ENCODE measurements around the gene GLRX5.
A peak's percentile ranks its signal among the peaks of the same experiment; 100 is the strongest.

Gene GLRX5

GRCh38 chr14:95534299-95535225 lies at the start of gene GLRX5:
Gene GLRX5 (plus strand): TSS chr14:95535050. CDS start chr14:95535090, 40 bp downstream.
- DNase-seq = peak; percentile 98

- no peak for DNase-seq
Measured at GRCh38 chr14:95485222-95485819, 49.5 kb upstream of the GLRX5 start.

- no peak for DNase-seq
Measured at GRCh38 chr14:95486875-95487668, 47.8 kb upstream of the GLRX5 start.

GRCh38 chr14:95487669-95488084 lies 47.2 kb upstream of the GLRX5 start:
- no peak for DNase-seq

- no peak for DNase-seq
Measured at GRCh38 chr14:95488376-95489213, 46.3 kb upstream of the GLRX5 start.

GRCh38 chr14:95489214-95490137 lies 45.4 kb upstream of the GLRX5 start:
- DNase-seq = no peak

GRCh38 chr14:95490138-95490509 lies 44.7 kb upstream of the GLRX5 start:
- no peak for DNase-seq

- DNase-seq = no peak
Measured at GRCh38 chr14:95490727-95491451, 44.0 kb upstream of the GLRX5 start.

GRCh38 chr14:95491936-95492608 lies 42.8 kb upstream of the GLRX5 start:
- no peak for DNase-seq

- no peak for DNase-seq
Measured at GRCh38 chr14:95493503-95493902, 41.3 kb upstream of the GLRX5 start.

- DNase-seq = no peak
Measured at GRCh38 chr14:95493976-95494375, 40.9 kb upstream of the GLRX5 start.

- DNase-seq = no peak
Measured at GRCh38 chr14:95494456-95494855, 40.4 kb upstream of the GLRX5 start.

GRCh38 chr14:95495076-95495475 lies 39.8 kb upstream of the GLRX5 start:
- no peak for DNase-seq

- peak; percentile 4 for DNase-seq
Measured at GRCh38 chr14:95495538-95496025, 39.3 kb upstream of the GLRX5 start.

- DNase-seq = no peak
Measured at GRCh38 chr14:95496111-95496681, 38.7 kb upstream of the GLRX5 start.

- DNase-seq = peak; percentile 14
Measured at GRCh38 chr14:95496690-95497259, 38.1 kb upstream of the GLRX5 start.

GRCh38 chr14:95497561-95498011 lies 37.3 kb upstream of the GLRX5 start:
- DNase-seq = no peak

- no peak for DNase-seq
Measured at GRCh38 chr14:95498622-95499353, 36.1 kb upstream of the GLRX5 start.

Measured in OCI-M1 (cell line).